WTC11 (cell line): ENCODE data around the gene C19orf25. TPM values are rescaled to one million over a fixed set of nuclear protein-coding genes. Genes with fewer than 3 reads are reported as not detected.

Experiments
- ATAC-seq: fragments of 200-7000 bp; cut with Tn5 transposase; 2 replicates; pipeline ENCODE4 v1.10.0; 2021; ENCODE audit warnings: mild to moderate bottlenecking, moderate library complexity
- CTCF ChIA-PET: fragments of 300-600 bp; sonication (Branson Sonifier 250); formaldehyde crosslinking; loops from one replicate; lab custom pipeline; 2021; ENCODE audit warnings: antibody characterized with exemption; lab: Charles Lee
- POLR2A ChIA-PET: fragments of 350-600 bp; sonication (Branson Sonifier 250); formaldehyde crosslinking; loops from one replicate; lab custom pipeline; 2021; ENCODE audit warnings: antibody characterized with exemption; lab: Charles Lee
- DNase-seq: peaks from one replicate; pipeline ENCODE4 v3.0.0; 2021; ENCODE audit warnings: low spot score
- H3K27ac Mint-ChIP-seq: 2 replicates; pipeline ENCODE4 v1.8.0; 2021; ENCODE audit warnings: mixed read lengths
- H3K27me3 Mint-ChIP-seq: 2 replicates; pipeline ENCODE4 v1.8.0; 2021; ENCODE audit warnings: low read depth, mild to moderate bottlenecking, moderate library complexity, mixed read lengths
- H3K36me3 Mint-ChIP-seq: 2 replicates; pipeline ENCODE4 v1.8.0; 2021; ENCODE audit warnings: mixed read lengths
- H3K4me1 Mint-ChIP-seq: 2 replicates; pipeline ENCODE4 v1.8.0; 2022; ENCODE audit warnings: mixed read lengths
- H3K4me3 Mint-ChIP-seq: 2 replicates; pipeline ENCODE4 v1.8.0; 2021; ENCODE audit warnings: mild to moderate bottlenecking, moderate library complexity, mixed read lengths
- H3K9me3 Mint-ChIP-seq: 2 replicates; pipeline ENCODE4 v1.8.0; 2021; ENCODE audit warnings: mixed read lengths
- GABPB1 ChIP-seq: sonication (generic); formaldehyde crosslinking; IDR thresholded peaks from 2 replicates; pipeline ENCODE4 v1.8.1; 2023; ENCODE audit warnings: mild to moderate bottlenecking, missing genetic modification reagents
- GTF2I ChIP-seq: fragments of 250-450 bp; sonication (Bioruptor Pico); conservative IDR thresholded peaks from 2 replicates; pipeline ENCODE4 v1.4.0; 2021; ENCODE audit warnings: mild to moderate bottlenecking
- NFE2L1 ChIP-seq: sonication (generic); formaldehyde crosslinking; IDR thresholded peaks from 2 replicates; pipeline ENCODE4 v1.8.1; 2023; ENCODE audit warnings: missing genetic modification reagents
- NFYB ChIP-seq: sonication (generic); formaldehyde crosslinking; conservative IDR thresholded peaks from 2 replicates; pipeline ENCODE4 v1.8.0; 2022; ENCODE audit warnings: low read depth, missing genetic modification reagents
- NR2C2 ChIP-seq: sonication (generic); formaldehyde crosslinking; IDR thresholded peaks from 2 replicates; pipeline ENCODE4 v1.8.0; 2022; ENCODE audit warnings: mild to moderate bottlenecking, missing genetic modification reagents
- OVOL2 ChIP-seq: fragments of 250-450 bp; sonication (Bioruptor Pico); IDR thresholded peaks from 2 replicates; pipeline ENCODE4 v1.9.0; 2021; ENCODE audit warnings: mild to moderate bottlenecking, borderline replicate concordance
- ZNF219 ChIP-seq: sonication (generic); formaldehyde crosslinking; IDR thresholded peaks from 2 replicates; pipeline ENCODE4 v1.8.0; 2023; ENCODE audit warnings: missing genetic modification reagents, mild to moderate bottlenecking, borderline replicate concordance
- ZNF317 ChIP-seq: sonication (generic); formaldehyde crosslinking; IDR thresholded peaks from 2 replicates; pipeline ENCODE4 v1.8.1; 2023; ENCODE audit warnings: low read depth, mild to moderate bottlenecking, moderate library complexity, missing genetic modification reagents, borderline replicate concordance
- total RNA-seq: library from RNA; stranded (reverse); gene quantifications from 3 replicates; pipeline ENCODE4 v1.2.3, GENCODE V29; 2021
- TF ChIP-seq, protein P1 (sequence below): sonication (generic); formaldehyde crosslinking; conservative IDR thresholded peaks from 2 replicates; pipeline ENCODE4 v1.8.1; 2023; ENCODE audit warnings: mild to moderate bottlenecking, low read depth, missing genetic modification reagents, moderate library complexity
- TF ChIP-seq, protein P2 (sequence below): sonication (generic); formaldehyde crosslinking; IDR thresholded peaks from 2 replicates; pipeline ENCODE4 v1.8.1; 2022; ENCODE audit warnings: mild to moderate bottlenecking, moderate library complexity, missing genetic modification reagents
- TF ChIP-seq, protein P3 (sequence below): sonication (generic); formaldehyde crosslinking; IDR thresholded peaks from 2 replicates; pipeline ENCODE4 v1.8.1; 2023; ENCODE audit warnings: mild to moderate bottlenecking, missing genetic modification reagents, moderate library complexity
- TF ChIP-seq, protein P4 (sequence below): sonication (generic); formaldehyde crosslinking; IDR thresholded peaks from 2 replicates; pipeline ENCODE4 v1.8.1; 2022; ENCODE audit warnings: mild to moderate bottlenecking, missing genetic modification reagents, moderate library complexity, borderline replicate concordance
- TF ChIP-seq, protein P5 (sequence below): fragments of 250-450 bp; sonication (Bioruptor Pico); IDR thresholded peaks from 2 replicates; pipeline ENCODE4 v1.9.0; 2021; ENCODE audit warnings: mild to moderate bottlenecking
- TF ChIP-seq, protein P6 (sequence below): sonication (generic); formaldehyde crosslinking; IDR thresholded peaks from 2 replicates; pipeline ENCODE4 v1.8.0; 2023; ENCODE audit warnings: mild to moderate bottlenecking, missing genetic modification reagents
- TF ChIP-seq, protein P7 (sequence below): sonication (generic); formaldehyde crosslinking; IDR thresholded peaks from 2 replicates; pipeline ENCODE4 v1.8.0; 2023; ENCODE audit warnings: missing genetic modification reagents, mild to moderate bottlenecking, borderline replicate concordance
- TF ChIP-seq, protein P8 (sequence below): fragments of 200-600 bp; IDR thresholded peaks from 2 replicates; pipeline ENCODE4 v1.8.0; 2022; ENCODE audit warnings: antibody characterized with exemption

The C19orf25 gene
- total RNA-seq, 1 experiment from 2014 or later: 65.7 TPM

DNA sequence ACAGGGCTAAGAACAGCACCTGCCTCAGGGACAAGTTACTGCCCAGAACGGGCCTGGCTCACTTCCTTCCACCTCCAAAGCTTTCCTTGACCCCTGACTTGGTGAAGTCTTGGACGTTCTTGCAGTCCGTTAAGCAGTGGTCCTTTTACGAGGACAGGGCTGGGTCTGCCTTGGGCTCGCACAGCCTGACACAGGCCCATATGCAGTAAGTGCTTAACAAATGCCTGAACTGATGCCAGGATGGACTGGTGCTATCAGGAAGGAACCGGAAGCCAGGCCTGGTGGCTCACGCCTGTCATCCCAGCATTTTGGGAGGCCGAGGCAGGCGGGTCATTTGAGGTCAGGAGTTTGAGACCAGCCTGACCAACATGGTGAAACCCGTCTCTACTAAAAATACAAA is 43.0 kb upstream of the C19orf25 start:
- Mint-ChIP-seq H3K9me3 (peaks cover 5% of the 10 kb centered on the region; the same call in 1 of the 2 replicates), H3K27me3 (peaks cover 53% of the 10 kb centered on the region), H3K36me3 (no peaks in the 10 kb centered on the region), H3K4me1 (peaks cover 5% of the 10 kb centered on the region), H3K27ac (no peak overlapping the region), H3K4me3 (no peak overlapping the region)
- ChIA-PET POLR2A (interaction anchor here (0.5 kb wide), 1 partner anchor 31 kb away, joined by 3 read pairs; the partner anchor contains the start of gene REEP6), CTCF (interaction anchor here (0.6 to 1.4 kb wide), 5 partner anchors 24 to 376 kb away, joined by 3 to 5 read pairs (median 4); no protein-coding TSS in a partner anchor)
- TF ChIP-seq, protein P1, sequence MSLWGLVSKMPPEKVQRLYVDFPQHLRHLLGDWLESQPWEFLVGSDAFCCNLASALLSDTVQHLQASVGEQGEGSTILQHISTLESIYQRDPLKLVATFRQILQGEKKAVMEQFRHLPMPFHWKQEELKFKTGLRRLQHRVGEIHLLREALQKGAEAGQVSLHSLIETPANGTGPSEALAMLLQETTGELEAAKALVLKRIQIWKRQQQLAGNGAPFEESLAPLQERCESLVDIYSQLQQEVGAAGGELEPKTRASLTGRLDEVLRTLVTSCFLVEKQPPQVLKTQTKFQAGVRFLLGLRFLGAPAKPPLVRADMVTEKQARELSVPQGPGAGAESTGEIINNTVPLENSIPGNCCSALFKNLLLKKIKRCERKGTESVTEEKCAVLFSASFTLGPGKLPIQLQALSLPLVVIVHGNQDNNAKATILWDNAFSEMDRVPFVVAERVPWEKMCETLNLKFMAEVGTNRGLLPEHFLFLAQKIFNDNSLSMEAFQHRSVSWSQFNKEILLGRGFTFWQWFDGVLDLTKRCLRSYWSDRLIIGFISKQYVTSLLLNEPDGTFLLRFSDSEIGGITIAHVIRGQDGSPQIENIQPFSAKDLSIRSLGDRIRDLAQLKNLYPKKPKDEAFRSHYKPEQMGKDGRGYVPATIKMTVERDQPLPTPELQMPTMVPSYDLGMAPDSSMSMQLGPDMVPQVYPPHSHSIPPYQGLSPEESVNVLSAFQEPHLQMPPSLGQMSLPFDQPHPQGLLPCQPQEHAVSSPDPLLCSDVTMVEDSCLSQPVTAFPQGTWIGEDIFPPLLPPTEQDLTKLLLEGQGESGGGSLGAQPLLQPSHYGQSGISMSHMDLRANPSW: no peak
- ATAC-seq (no peak), DNase-seq (no peak)

DNA sequence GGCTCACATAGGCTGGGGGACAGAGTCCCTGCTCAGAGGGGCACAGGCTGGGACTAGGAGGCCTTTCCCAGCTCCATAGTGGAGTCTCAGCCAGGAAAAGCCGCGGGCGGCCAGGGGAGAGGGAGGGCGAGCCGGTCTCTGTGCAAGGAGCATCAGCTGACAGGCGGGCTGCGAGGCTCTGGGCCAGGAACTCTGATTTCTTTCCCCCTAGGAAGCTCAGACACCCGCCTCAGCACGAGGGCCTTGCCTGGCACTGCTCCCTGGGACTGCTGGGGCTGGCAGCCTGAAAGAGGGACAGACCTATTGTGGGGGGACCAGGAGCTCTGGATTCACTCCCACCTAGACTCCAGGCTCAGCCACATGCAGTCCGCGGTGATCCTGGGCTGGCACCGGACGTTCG is 42.6 kb upstream of the C19orf25 start:
- ChIA-PET CTCF (interaction anchor here (0.6 to 1.4 kb wide), 3 partner anchors 25 to 50 kb away, joined by 3 to 5 read pairs (median 3); no protein-coding TSS in a partner anchor), POLR2A (no interaction called here)
- DNase-seq: no peak
- H3K9me3 Mint-ChIP-seq: peaks cover 10% of the 10 kb centered on the region
- no peaks in the 10 kb centered on the region for H3K36me3 Mint-ChIP-seq
- ATAC-seq: no peak
- peaks cover 5% of the 10 kb centered on the region for H3K4me1 Mint-ChIP-seq
- H3K27me3 Mint-ChIP-seq: peaks cover 53% of the 10 kb centered on the region
- H3K4me3 Mint-ChIP-seq: no peak overlapping the region
- H3K27ac Mint-ChIP-seq: no peak overlapping the region
- no peak for TF ChIP-seq ZNF317 (CRISPR knock-in tag)
- TF ChIP-seq OVOL2 (CRISPR knock-in tag): no peak
- TF ChIP-seq, protein P2, sequence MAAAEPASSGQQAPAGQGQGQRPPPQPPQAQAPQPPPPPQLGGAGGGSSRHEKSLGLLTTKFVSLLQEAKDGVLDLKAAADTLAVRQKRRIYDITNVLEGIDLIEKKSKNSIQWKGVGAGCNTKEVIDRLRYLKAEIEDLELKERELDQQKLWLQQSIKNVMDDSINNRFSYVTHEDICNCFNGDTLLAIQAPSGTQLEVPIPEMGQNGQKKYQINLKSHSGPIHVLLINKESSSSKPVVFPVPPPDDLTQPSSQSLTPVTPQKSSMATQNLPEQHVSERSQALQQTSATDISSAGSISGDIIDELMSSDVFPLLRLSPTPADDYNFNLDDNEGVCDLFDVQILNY (CRISPR knock-in tag): no peak
- TF ChIP-seq, protein P3, sequence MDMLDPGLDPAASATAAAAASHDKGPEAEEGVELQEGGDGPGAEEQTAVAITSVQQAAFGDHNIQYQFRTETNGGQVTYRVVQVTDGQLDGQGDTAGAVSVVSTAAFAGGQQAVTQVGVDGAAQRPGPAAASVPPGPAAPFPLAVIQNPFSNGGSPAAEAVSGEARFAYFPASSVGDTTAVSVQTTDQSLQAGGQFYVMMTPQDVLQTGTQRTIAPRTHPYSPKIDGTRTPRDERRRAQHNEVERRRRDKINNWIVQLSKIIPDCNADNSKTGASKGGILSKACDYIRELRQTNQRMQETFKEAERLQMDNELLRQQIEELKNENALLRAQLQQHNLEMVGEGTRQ (CRISPR knock-in tag): no peak
- TF ChIP-seq ZNF219 (CRISPR knock-in tag): no peak
- TF ChIP-seq, protein P4, sequence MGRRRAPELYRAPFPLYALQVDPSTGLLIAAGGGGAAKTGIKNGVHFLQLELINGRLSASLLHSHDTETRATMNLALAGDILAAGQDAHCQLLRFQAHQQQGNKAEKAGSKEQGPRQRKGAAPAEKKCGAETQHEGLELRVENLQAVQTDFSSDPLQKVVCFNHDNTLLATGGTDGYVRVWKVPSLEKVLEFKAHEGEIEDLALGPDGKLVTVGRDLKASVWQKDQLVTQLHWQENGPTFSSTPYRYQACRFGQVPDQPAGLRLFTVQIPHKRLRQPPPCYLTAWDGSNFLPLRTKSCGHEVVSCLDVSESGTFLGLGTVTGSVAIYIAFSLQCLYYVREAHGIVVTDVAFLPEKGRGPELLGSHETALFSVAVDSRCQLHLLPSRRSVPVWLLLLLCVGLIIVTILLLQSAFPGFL (CRISPR knock-in tag): no peak
- TF ChIP-seq, protein P5, sequence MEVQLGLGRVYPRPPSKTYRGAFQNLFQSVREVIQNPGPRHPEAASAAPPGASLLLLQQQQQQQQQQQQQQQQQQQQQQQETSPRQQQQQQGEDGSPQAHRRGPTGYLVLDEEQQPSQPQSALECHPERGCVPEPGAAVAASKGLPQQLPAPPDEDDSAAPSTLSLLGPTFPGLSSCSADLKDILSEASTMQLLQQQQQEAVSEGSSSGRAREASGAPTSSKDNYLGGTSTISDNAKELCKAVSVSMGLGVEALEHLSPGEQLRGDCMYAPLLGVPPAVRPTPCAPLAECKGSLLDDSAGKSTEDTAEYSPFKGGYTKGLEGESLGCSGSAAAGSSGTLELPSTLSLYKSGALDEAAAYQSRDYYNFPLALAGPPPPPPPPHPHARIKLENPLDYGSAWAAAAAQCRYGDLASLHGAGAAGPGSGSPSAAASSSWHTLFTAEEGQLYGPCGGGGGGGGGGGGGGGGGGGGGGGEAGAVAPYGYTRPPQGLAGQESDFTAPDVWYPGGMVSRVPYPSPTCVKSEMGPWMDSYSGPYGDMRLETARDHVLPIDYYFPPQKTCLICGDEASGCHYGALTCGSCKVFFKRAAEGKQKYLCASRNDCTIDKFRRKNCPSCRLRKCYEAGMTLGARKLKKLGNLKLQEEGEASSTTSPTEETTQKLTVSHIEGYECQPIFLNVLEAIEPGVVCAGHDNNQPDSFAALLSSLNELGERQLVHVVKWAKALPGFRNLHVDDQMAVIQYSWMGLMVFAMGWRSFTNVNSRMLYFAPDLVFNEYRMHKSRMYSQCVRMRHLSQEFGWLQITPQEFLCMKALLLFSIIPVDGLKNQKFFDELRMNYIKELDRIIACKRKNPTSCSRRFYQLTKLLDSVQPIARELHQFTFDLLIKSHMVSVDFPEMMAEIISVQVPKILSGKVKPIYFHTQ (CRISPR knock-in tag): no peak
- TF ChIP-seq, protein P6, sequence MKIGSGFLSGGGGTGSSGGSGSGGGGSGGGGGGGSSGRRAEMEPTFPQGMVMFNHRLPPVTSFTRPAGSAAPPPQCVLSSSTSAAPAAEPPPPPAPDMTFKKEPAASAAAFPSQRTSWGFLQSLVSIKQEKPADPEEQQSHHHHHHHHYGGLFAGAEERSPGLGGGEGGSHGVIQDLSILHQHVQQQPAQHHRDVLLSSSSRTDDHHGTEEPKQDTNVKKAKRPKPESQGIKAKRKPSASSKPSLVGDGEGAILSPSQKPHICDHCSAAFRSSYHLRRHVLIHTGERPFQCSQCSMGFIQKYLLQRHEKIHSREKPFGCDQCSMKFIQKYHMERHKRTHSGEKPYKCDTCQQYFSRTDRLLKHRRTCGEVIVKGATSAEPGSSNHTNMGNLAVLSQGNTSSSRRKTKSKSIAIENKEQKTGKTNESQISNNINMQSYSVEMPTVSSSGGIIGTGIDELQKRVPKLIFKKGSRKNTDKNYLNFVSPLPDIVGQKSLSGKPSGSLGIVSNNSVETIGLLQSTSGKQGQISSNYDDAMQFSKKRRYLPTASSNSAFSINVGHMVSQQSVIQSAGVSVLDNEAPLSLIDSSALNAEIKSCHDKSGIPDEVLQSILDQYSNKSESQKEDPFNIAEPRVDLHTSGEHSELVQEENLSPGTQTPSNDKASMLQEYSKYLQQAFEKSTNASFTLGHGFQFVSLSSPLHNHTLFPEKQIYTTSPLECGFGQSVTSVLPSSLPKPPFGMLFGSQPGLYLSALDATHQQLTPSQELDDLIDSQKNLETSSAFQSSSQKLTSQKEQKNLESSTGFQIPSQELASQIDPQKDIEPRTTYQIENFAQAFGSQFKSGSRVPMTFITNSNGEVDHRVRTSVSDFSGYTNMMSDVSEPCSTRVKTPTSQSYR: no peak
- TF ChIP-seq GTF2I (CRISPR knock-in tag): no peak
- TF ChIP-seq, protein P7, sequence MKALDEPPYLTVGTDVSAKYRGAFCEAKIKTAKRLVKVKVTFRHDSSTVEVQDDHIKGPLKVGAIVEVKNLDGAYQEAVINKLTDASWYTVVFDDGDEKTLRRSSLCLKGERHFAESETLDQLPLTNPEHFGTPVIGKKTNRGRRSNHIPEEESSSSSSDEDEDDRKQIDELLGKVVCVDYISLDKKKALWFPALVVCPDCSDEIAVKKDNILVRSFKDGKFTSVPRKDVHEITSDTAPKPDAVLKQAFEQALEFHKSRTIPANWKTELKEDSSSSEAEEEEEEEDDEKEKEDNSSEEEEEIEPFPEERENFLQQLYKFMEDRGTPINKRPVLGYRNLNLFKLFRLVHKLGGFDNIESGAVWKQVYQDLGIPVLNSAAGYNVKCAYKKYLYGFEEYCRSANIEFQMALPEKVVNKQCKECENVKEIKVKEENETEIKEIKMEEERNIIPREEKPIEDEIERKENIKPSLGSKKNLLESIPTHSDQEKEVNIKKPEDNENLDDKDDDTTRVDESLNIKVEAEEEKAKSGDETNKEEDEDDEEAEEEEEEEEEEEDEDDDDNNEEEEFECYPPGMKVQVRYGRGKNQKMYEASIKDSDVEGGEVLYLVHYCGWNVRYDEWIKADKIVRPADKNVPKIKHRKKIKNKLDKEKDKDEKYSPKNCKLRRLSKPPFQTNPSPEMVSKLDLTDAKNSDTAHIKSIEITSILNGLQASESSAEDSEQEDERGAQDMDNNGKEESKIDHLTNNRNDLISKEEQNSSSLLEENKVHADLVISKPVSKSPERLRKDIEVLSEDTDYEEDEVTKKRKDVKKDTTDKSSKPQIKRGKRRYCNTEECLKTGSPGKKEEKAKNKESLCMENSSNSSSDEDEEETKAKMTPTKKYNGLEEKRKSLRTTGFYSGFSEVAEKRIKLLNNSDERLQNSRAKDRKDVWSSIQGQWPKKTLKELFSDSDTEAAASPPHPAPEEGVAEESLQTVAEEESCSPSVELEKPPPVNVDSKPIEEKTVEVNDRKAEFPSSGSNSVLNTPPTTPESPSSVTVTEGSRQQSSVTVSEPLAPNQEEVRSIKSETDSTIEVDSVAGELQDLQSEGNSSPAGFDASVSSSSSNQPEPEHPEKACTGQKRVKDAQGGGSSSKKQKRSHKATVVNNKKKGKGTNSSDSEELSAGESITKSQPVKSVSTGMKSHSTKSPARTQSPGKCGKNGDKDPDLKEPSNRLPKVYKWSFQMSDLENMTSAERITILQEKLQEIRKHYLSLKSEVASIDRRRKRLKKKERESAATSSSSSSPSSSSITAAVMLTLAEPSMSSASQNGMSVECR: no peak
- no peak for TF ChIP-seq NR2C2 (CRISPR knock-in tag)
- TF ChIP-seq NFE2L1 (CRISPR knock-in tag): no peak
- no peak for TF ChIP-seq GABPB1 (CRISPR knock-in tag)
- TF ChIP-seq, protein P8, sequence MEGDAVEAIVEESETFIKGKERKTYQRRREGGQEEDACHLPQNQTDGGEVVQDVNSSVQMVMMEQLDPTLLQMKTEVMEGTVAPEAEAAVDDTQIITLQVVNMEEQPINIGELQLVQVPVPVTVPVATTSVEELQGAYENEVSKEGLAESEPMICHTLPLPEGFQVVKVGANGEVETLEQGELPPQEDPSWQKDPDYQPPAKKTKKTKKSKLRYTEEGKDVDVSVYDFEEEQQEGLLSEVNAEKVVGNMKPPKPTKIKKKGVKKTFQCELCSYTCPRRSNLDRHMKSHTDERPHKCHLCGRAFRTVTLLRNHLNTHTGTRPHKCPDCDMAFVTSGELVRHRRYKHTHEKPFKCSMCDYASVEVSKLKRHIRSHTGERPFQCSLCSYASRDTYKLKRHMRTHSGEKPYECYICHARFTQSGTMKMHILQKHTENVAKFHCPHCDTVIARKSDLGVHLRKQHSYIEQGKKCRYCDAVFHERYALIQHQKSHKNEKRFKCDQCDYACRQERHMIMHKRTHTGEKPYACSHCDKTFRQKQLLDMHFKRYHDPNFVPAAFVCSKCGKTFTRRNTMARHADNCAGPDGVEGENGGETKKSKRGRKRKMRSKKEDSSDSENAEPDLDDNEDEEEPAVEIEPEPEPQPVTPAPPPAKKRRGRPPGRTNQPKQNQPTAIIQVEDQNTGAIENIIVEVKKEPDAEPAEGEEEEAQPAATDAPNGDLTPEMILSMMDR: no peak
- no peak for TF ChIP-seq NFYB
